Neural crest cell (in vitro differentiated cells): ENCODE data around the gene DIAPH3. TPM values are rescaled to one million over a fixed set of nuclear protein-coding genes. Genes with fewer than 3 reads are reported as not detected.

Source experiments
- DNase-seq: peaks from one replicate; pipeline ENCODE4 v3.0.0; 2021; ENCODE audit warnings: low read depth, mixed read lengths, low spot score
- H3K27ac Mint-ChIP-seq: one replicate; pipeline ENCODE4 v1.8.0; 2021; ENCODE audit warnings: mild to moderate bottlenecking, mixed read lengths; ENCODE audit not compliant: unreplicated experiment
- H3K27me3 Mint-ChIP-seq: 2 replicates; pipeline ENCODE4 v1.8.0; 2021; ENCODE audit warnings: low read depth, mild to moderate bottlenecking, mixed read lengths
- H3K36me3 Mint-ChIP-seq: 2 replicates; pipeline ENCODE4 v1.8.0; 2021; ENCODE audit warnings: low read depth, mild to moderate bottlenecking, mixed read lengths
- H3K4me1 Mint-ChIP-seq: 2 replicates; pipeline ENCODE4 v1.8.0; 2021; ENCODE audit warnings: mixed read lengths
- H3K4me3 Mint-ChIP-seq: one replicate; pipeline ENCODE4 v1.8.0; 2021; ENCODE audit warnings: mild to moderate bottlenecking, mixed read lengths
- H3K9me3 Mint-ChIP-seq: 2 replicates; pipeline ENCODE4 v1.8.0; 2021; ENCODE audit warnings: mixed read lengths
- total RNA-seq: library from RNA; stranded (reverse); gene quantifications from 2 replicates; pipeline ENCODE4 v1.2.1, GENCODE V29; 2021
- TF ChIP-seq, protein P1 (sequence below): fragments of 200-600 bp; sonication (generic); conservative IDR thresholded peaks from 2 replicates; pipeline ENCODE4 v1.5.0; 2021; ENCODE audit warnings: antibody characterized with exemption, mild to moderate bottlenecking

DIAPH3 gene
- total RNA-seq, 1 donor from 2014 or later = 16.4 TPM

DNA sequence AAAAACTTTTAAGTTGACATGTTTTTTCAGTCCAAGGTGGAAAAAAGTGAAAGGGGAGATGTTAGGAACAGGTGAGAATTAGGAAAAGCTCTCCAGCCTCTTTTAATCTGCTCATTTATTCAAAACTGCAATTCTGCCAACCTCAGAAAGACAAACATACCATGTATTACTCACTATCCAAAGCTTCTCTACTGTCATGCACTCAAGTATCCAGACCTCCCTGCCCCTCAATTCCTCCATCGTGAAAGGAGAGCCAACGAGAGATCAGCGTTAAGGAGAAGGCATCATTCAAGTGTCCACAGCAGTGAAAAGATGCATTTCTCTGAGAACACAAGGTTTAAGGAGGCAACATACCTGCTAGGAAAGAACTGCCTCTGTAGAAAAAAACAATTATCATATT, 24.5 kb downstream of the DIAPH3 start:
- no peak overlapping the region for H3K27ac Mint-ChIP-seq
- no peak for DNase-seq
- TF ChIP-seq, protein P1, sequence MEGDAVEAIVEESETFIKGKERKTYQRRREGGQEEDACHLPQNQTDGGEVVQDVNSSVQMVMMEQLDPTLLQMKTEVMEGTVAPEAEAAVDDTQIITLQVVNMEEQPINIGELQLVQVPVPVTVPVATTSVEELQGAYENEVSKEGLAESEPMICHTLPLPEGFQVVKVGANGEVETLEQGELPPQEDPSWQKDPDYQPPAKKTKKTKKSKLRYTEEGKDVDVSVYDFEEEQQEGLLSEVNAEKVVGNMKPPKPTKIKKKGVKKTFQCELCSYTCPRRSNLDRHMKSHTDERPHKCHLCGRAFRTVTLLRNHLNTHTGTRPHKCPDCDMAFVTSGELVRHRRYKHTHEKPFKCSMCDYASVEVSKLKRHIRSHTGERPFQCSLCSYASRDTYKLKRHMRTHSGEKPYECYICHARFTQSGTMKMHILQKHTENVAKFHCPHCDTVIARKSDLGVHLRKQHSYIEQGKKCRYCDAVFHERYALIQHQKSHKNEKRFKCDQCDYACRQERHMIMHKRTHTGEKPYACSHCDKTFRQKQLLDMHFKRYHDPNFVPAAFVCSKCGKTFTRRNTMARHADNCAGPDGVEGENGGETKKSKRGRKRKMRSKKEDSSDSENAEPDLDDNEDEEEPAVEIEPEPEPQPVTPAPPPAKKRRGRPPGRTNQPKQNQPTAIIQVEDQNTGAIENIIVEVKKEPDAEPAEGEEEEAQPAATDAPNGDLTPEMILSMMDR = no peak
- no peaks in the 10 kb centered on the region for H3K27me3 Mint-ChIP-seq
- H3K9me3 Mint-ChIP-seq = no peaks in the 10 kb centered on the region
- H3K4me3 Mint-ChIP-seq = no peak overlapping the region
- peaks cover 3% of the 10 kb centered on the region for H3K4me1 Mint-ChIP-seq
- H3K36me3 Mint-ChIP-seq = peaks cover 5% of the 10 kb centered on the region

DNA sequence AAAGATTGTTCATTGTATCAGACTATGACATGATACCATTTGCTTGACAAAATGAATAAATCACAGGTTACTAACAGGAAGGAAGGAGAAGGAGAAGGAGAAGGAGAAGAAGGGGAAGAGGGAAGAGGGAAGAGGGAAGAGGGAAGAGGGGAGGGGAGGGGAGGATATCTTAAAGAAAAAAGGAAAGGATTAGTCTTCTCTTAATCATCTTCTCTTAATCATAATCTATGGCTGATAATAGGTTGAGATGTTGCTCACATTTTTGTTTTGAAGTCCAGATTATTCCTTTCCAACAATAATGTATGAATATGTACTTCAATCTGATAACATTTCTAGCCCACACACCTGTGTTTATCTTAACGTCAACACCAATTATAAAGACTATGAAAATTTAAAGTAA, 25.1 kb downstream of the DIAPH3 start:
- Mint-ChIP-seq H3K4me1 (no peaks in the 10 kb centered on the region), H3K9me3 (no peaks in the 10 kb centered on the region), H3K4me3 (no peak overlapping the region), H3K27me3 (no peaks in the 10 kb centered on the region), H3K36me3 (peaks cover 7% of the 10 kb centered on the region), H3K27ac (no peak overlapping the region)
- TF ChIP-seq, protein P1 = no peak
- DNase-seq = no peak

DNA sequence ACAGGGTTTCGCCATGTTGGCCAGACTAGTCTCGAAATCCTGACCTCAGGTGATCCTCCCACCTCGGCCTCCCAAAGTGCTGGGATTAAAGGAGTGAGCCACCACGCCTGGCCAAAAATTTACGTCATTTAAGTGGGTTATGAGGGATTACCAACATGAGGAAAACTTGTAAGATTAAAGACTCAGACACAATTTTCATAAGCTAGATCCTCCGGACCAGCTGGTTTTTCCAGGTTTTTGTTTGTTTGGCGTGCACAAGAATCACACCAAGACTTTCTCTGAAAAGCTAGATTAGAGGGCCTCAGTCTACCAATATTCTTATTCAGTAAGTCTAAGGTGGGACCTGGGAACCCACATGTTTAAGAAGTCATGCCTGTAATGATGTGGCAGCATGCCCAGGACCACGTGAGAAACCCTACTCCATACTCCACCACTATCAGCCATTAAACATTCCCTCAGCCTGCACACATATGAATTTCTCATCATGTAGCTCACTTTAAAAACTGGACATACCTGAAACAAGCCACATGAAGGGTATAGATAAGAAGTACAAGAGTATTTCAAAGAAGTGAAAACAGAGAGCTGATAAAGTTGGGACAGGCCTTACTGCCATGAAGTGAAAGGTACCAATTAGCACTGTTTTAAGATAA, 25.7 kb downstream of the DIAPH3 start:
- no peak overlapping the region for H3K27ac Mint-ChIP-seq
- TF ChIP-seq, protein P1 = no peak
- no peaks in the 10 kb centered on the region for H3K9me3 Mint-ChIP-seq
- no peak overlapping the region for H3K4me3 Mint-ChIP-seq
- H3K36me3 Mint-ChIP-seq = peaks cover 7% of the 10 kb centered on the region
- no peaks in the 10 kb centered on the region for H3K4me1 Mint-ChIP-seq
- no peaks in the 10 kb centered on the region for H3K27me3 Mint-ChIP-seq
- no peak for DNase-seq

DNA sequence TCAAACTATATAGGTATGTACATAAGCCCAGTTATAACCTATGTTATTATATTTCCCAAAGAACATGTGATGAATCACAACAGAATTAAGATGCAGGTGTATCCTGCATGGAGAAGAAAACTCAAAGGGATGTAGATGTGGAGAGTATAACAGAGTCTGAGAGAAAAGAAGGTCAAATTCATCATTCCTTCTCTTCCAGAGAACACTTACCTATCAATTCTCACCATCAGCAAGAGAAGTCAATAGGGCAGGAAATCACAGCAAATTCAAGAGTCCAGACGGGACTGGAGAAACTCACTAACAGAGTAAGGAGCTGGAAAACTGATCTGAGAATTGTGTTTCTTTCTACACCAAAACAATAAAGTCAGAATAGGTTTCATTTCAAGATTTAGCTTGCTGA, 28.4 kb downstream of the DIAPH3 start:
- no peaks in the 10 kb centered on the region for H3K9me3 Mint-ChIP-seq

DNA sequence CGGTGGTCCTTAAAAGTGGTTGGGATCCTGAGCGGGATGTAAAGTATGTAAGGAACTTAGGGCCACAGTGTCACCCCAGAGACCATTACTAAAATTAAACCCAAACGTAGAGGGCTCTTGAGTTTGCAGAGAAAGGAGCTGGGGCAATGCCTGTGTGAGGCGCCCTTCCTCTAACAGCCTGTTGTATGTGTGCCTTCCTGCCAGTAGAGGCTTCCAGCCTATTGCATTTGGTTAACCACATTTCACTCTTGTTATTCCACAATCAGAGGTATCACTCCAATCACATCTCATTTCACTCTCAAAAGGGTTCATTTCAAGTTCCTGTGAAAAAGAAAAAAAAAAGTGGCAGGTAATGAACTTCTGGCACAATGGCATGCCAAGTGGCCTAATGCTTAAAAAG, 29.4 kb downstream of the DIAPH3 start:
- Mint-ChIP-seq H3K4me1 (no peaks in the 10 kb centered on the region), H3K27me3 (no peaks in the 10 kb centered on the region), H3K9me3 (no peaks in the 10 kb centered on the region), H3K27ac (no peak overlapping the region), H3K36me3 (peaks cover 13% of the 10 kb centered on the region), H3K4me3 (no peak overlapping the region)
- no peak for DNase-seq
- TF ChIP-seq, protein P1 = no peak

More for the DNA sequence above, 28.4 kb downstream of the DIAPH3 start:
- no peak overlapping the region for H3K27ac Mint-ChIP-seq
- no peak for DNase-seq
- H3K4me3 Mint-ChIP-seq = no peak overlapping the region
- TF ChIP-seq, protein P1 = no peak
- H3K27me3 Mint-ChIP-seq = no peaks in the 10 kb centered on the region
- no peaks in the 10 kb centered on the region for H3K4me1 Mint-ChIP-seq
- peaks cover 7% of the 10 kb centered on the region for H3K36me3 Mint-ChIP-seq
